HepG2 (cell line): ENCODE data around the gene CCDC201. TPM values are rescaled to one million over a fixed set of nuclear protein-coding genes. Genes with fewer than 3 reads are reported as not detected.

Experiments used
- KDM5A ChIP-seq: fragments of 200-600 bp; sonication (generic); IDR thresholded peaks from 2 replicates; pipeline ENCODE4 v1.7.0; 2018; ENCODE audit warnings: antibody characterized with exemption, mild to moderate bottlenecking, low read length, borderline replicate concordance
- PAXIP1 ChIP-seq: sonication (generic); formaldehyde crosslinking; conservative IDR thresholded peaks from 2 replicates; pipeline ENCODE4 v1.4.0; 2020; ENCODE audit warnings: mild to moderate bottlenecking, missing genetic modification reagents, moderate library complexity
- PRDM10 ChIP-seq: sonication (generic); formaldehyde crosslinking; IDR thresholded peaks from 2 replicates; pipeline ENCODE4 v1.4.0; 2020; ENCODE audit warnings: low read depth, missing genetic modification reagents
- ZKSCAN8 ChIP-seq: IDR thresholded peaks from 2 replicates; pipeline ENCODE4 v1.6.1; 2016; ENCODE audit warnings: borderline replicate concordance, missing genetic modification reagents, missing compliant biosample characterization
- ZNF30 ChIP-seq: sonication (generic); formaldehyde crosslinking; IDR thresholded peaks from 2 replicates; pipeline ENCODE4 v1.5.0; 2020; ENCODE audit warnings: mild to moderate bottlenecking, missing genetic modification reagents
- ZNF343 ChIP-seq: sonication (generic); formaldehyde crosslinking; IDR thresholded peaks from 2 replicates; pipeline ENCODE4 v1.4.0; 2020; ENCODE audit warnings: mild to moderate bottlenecking, missing genetic modification reagents
- ZNF407 ChIP-seq: sonication (generic); formaldehyde crosslinking; IDR thresholded peaks from one replicate; pipeline ENCODE4 v1.5.1; 2020; ENCODE audit warnings: mild to moderate bottlenecking, missing genetic modification reagents; ENCODE audit errors: not compliant biosample characterization
- polyA plus RNA-seq, 8 experiments: library from polyadenylated mRNA; depleted of rRNA in 3 of 8; stranded (reverse) in 7 of 8; unstranded in 1 of 8; fragments of >200 nt; fragmentation: Illumina TruSeq in 4 of 8; extraction: Trizol in 4 of 8; gene quantifications; 2 replicates each; pipeline versions ENCODE4 v1.2.1 to v1.2.3, GENCODE V29; 2011 to 2016; ENCODE audit warnings: low read depth in 4 of 8, missing spikeins in 1 of 8, mixed read lengths in 1 of 8; ENCODE audit not compliant: insufficient read depth in 1 of 8
- total RNA-seq, 5 experiments: library from RNA; depleted of rRNA; stranded (reverse); fragments of >200 nt; fragmentation: Illumina TruSeq; extraction: Trizol; gene quantifications; 2 replicates each; pipeline ENCODE4 v1.2.3, GENCODE V29; 2016; ENCODE audit warnings: low read depth in 1 of 5
- TF ChIP-seq, protein P1 (sequence below): sonication (generic); formaldehyde crosslinking; IDR thresholded peaks from 2 replicates; pipeline ENCODE4 v1.4.0; 2020; ENCODE audit warnings: missing genetic modification reagents

The CCDC201 gene
- total and polyA plus RNA-seq, 2 of the 13 experiments (the other 11 are each of a cell fraction or from before 2014, with no cell fraction given), result 0.92 TPM; not detected in 1

GRCh38 chr7:45888185-45888992 is 15.5 kb upstream of the CCDC201 start, which contains the start of gene IGFBP1 (continued):
- peak; percentile 41; the same call in 1 of the 2 replicates for TF ChIP-seq PRDM10 (CRISPR knock-in tag)
- no peak for TF ChIP-seq ZNF407 (CRISPR knock-in tag)
- peak; percentile 79; the same call in 1 of the 2 replicates for TF ChIP-seq ZNF343 (CRISPR knock-in tag)
- TF ChIP-seq ZNF30 (CRISPR knock-in tag), result no peak
- no peak; the same call in 1 of the 2 replicates for TF ChIP-seq ZKSCAN8 (CRISPR knock-in tag)
- TF ChIP-seq, protein P1, sequence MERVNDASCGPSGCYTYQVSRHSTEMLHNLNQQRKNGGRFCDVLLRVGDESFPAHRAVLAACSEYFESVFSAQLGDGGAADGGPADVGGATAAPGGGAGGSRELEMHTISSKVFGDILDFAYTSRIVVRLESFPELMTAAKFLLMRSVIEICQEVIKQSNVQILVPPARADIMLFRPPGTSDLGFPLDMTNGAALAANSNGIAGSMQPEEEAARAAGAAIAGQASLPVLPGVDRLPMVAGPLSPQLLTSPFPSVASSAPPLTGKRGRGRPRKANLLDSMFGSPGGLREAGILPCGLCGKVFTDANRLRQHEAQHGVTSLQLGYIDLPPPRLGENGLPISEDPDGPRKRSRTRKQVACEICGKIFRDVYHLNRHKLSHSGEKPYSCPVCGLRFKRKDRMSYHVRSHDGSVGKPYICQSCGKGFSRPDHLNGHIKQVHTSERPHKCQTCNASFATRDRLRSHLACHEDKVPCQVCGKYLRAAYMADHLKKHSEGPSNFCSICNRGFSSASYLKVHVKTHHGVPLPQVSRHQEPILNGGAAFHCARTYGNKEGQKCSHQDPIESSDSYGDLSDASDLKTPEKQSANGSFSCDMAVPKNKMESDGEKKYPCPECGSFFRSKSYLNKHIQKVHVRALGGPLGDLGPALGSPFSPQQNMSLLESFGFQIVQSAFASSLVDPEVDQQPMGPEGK (CRISPR knock-in tag), result peak; percentile 60; the same call in 1 of the 2 replicates
- TF ChIP-seq KDM5A, result no peak; the same call in 1 of the 2 replicates
- TF ChIP-seq PAXIP1 (CRISPR knock-in tag), result peak; percentile 86
